Measurements from ENCODE around the gene DIDO1.

GRCh38 chr20:62852841-62853240, 73.5 kb downstream of the DIDO1 start:
- no peak for TF ChIP-seq CTCF (IDR thresholded peaks at IDR 0.05 in 4 of 5, conservative IDR thresholded peaks at IDR 0.05 in 1 of 5)
- no peak for TF ChIP-seq POLR2A (IDR thresholded peaks at IDR 0.05)

Measured in gastrocnemius medialis (tissue), 4 donors.